HG02973 (cell line): Measurements from ENCODE around the gene FOXR2.
A peak's percentile ranks its signal among the peaks of the same experiment; 100 is the strongest.

Experiments
- ATAC-seq: cut with Tn5 transposase; IDR thresholded peaks from one replicate; pipeline ENCODE4 v1.9.1; 2021; ENCODE audit warnings: moderate library complexity; ENCODE audit not compliant: unreplicated experiment

FOXR2 gene

GRCh38 chrX:55623100-55623499 lies at the start of gene FOXR2:
FOXR2 (plus strand) TSS chrX:55623400; CDS start chrX:55623712, 312 bp downstream.
- no peak for ATAC-seq

GRCh38 chrX:55579115-55579514 lies 44.1 kb upstream of the FOXR2 start:
- ATAC-seq = no peak

GRCh38 chrX:55582447-55582846 lies 40.8 kb upstream of the FOXR2 start:
- ATAC-seq = no peak

GRCh38 chrX:55593296-55593695 lies 29.9 kb upstream of the FOXR2 start:
- ATAC-seq = no peak

- no peak for ATAC-seq
Observed at GRCh38 chrX:55593756-55594257, 29.4 kb upstream of the FOXR2 start.

GRCh38 chrX:55598333-55598732 lies 24.9 kb upstream of the FOXR2 start:
- ATAC-seq = no peak

GRCh38 chrX:55619547-55619946 lies 3.7 kb upstream of the FOXR2 start:
- no peak for ATAC-seq

GRCh38 chrX:55624403-55624802 lies 1.2 kb downstream of the FOXR2 start:
- no peak for ATAC-seq

- no peak for ATAC-seq
Observed at GRCh38 chrX:55636109-55636508, 12.9 kb downstream of the FOXR2 start.

- peak; percentile 54 for ATAC-seq
Observed at GRCh38 chrX:55638933-55639332, 15.7 kb downstream of the FOXR2 start.

- peak; percentile 74 for ATAC-seq
Observed at GRCh38 chrX:55640854-55641253, 17.7 kb downstream of the FOXR2 start.

- no peak for ATAC-seq
Observed at GRCh38 chrX:55648434-55648833, 25.2 kb downstream of the FOXR2 start.

- ATAC-seq = no peak
Observed at GRCh38 chrX:55659931-55660330, 36.7 kb downstream of the FOXR2 start.

- ATAC-seq = no peak
Observed at GRCh38 chrX:55663584-55663983, 40.4 kb downstream of the FOXR2 start.

GRCh38 chrX:55668084-55668483 lies 44.9 kb downstream of the FOXR2 start:
- no peak for ATAC-seq
